ENCODE measurements around the gene H2AZ1.

H2AZ1 gene

DNA sequence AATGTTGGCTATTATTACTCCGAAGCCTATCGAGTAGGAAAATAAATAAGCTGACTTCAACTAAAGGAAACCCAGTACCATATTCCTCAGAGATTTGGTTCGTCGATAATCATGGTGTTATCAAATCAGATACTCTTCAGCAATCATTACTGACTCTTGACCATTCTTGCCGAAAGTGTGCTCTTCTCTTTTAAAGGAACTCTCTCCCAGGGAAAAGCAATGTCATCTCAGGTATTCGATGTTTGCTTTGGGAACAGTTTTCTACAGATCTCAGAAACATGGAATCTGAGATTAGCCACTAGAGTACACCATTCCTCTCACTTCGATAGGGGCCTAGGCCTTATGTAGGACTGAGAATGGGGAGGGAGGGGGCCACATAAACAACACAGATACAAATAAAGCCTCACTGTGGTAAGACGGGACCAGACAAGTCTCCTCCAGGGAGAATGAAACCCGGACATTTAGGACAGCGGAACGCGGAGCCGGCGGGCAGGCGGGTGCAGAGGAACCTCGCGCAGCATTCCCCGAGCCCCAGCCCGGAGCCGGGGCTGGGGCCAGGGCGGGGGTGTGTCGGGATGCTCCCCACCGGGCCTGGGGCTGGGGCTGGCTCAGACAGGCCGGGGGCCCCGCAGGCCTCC lies 4.2 kb downstream of the H2AZ1 start:
- peak in 1 of 2 experiments; percentile 12 for DNase-seq

GRCh38 chr4:99943904-99944437 lies 6.1 kb downstream of the H2AZ1 start:
- no peak for DNase-seq

DNA sequence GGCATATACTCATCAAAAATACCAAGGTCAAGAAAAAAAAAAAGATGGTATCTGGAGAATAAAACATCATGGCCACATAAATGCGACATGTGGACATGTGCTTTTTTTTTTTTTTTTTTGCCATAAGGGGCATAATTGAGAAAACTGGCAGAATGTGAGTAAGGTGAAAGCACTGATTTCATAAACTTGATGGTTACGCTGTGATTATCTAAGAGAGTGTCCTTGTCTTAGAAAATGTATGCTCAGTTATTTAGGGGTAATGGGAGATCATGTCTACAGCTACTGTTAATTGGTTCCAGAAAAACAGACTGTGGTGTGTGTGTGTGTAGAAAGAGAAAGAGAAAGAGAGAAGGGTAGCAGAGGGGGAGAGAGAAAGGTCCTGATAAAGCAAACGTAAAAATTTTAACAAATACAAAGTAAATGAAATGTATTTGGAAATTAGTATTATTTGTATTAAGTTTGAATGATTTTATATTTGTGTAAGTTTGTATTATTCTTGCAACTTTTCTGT lies 11.8 kb downstream of the H2AZ1 start:
- DNase-seq, result no peak

- DNase-seq, result no peak
Observed at GRCh38 chr4:99934891-99935290, 15.2 kb downstream of the H2AZ1 start.

DNA sequence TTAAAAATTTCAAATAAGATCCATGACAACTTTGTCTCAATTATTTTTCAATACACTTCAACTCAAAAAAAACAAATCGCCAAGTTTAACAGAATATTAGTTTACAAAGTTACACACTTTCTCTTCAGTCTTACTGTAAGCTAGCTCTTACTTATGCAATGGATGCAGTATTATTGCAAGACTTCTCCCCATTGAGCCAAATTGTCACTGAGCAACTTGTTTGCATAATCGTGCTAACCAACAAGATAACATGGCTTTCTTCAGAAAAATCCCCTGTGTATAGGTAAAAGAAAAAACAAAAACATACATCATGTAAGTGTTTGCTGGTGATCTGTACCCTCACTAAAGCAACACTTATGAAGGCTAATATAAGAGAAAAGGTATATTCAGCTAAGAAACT lies 22.5 kb downstream of the H2AZ1 start:
- DNase-seq, result no peak

DNA sequence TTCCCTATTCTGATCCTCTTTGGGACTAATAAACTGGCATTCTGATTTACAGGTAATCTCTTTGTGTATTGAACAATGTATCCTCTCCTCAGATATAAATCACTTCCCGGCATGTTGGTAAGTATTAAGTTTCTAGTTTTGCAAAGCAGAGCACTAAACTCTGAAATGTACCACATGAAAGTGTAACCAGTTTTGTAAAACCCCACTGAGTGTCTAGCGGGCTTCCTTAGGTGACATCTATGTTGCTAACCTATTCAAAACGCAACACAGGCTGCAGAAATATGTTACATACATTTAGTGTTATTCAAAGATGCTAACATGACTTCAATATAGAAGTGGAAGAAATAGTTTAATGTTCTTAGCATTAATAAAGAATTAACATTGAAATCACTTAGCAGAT lies 28.9 kb downstream of the H2AZ1 start:
- DNase-seq, result no peak

DNA sequence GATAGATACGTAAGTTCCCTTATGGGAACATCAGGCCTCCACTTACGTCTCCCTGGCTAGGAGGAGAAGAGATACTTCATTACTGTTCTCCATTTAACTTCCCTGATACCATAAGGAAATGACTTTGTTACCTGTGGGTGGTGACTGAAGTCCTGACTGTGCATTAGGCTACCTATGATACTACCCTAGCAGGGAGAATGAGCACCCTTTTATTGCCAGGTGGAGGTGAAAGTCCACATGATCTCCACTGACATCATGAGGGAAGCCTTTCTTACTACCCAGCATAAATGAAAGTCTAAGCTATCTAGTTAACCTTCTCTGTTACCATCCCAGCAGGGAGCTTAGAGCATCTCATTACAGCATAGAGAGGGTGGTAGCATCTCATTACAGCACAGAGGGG lies 31.4 kb downstream of the H2AZ1 start:
- DNase-seq, result no peak

- DNase-seq, result no peak
Observed at GRCh38 chr4:99917575-99917974, 32.5 kb downstream of the H2AZ1 start.

GRCh38 chr4:99915449-99915848 lies 34.6 kb downstream of the H2AZ1 start:
- DNase-seq, result no peak

All from SW 1271 (cell line).